ENCODE measurements around the gene DYNC1H1.
"Not testable (repeated sequence)": the region's sequence is repeated elsewhere in the genome, so short reads cannot be mapped to it uniquely, and the experiment has no call there.

DYNC1H1 gene

GRCh38 chr14:102043251-102044025, 79.1 kb downstream of the DYNC1H1 start:
- DNase-seq = no peak

- DNase-seq = no peak
Observed at GRCh38 chr14:102044566-102044965, 80.2 kb downstream of the DYNC1H1 start.

- peak; percentile 91 for DNase-seq
Observed at GRCh38 chr14:102046337-102047278, 82.2 kb downstream of the DYNC1H1 start.

GRCh38 chr14:102047808-102048540, 83.6 kb downstream of the DYNC1H1 start:
- DNase-seq = no peak

- DNase-seq = no peak
Observed at GRCh38 chr14:102049258-102050025, 85.1 kb downstream of the DYNC1H1 start.

- no peak for DNase-seq
Observed at GRCh38 chr14:102050026-102050405, 85.6 kb downstream of the DYNC1H1 start.

- no peak for DNase-seq
Observed at GRCh38 chr14:102050625-102051024, 86.3 kb downstream of the DYNC1H1 start.

- DNase-seq = no peak
Observed at GRCh38 chr14:102052522-102052921, 88.1 kb downstream of the DYNC1H1 start.

- no peak for DNase-seq
Observed at GRCh38 chr14:102055181-102055901, 91.0 kb downstream of the DYNC1H1 start.

- no peak for DNase-seq
Observed at GRCh38 chr14:102056694-102057442, 92.5 kb downstream of the DYNC1H1 start.

- DNase-seq = no peak
Observed at GRCh38 chr14:102057480-102058114, 93.2 kb downstream of the DYNC1H1 start.

GRCh38 chr14:102058146-102058545, 93.8 kb downstream of the DYNC1H1 start:
- DNase-seq = no peak

GRCh38 chr14:102058961-102059360, 94.6 kb downstream of the DYNC1H1 start:
- no peak for DNase-seq

GRCh38 chr14:102063109-102063807, 98.9 kb downstream of the DYNC1H1 start:
- DNase-seq = peak; percentile 87

GRCh38 chr14:102063808-102064429, 99.5 kb downstream of the DYNC1H1 start:
- DNase-seq = peak; percentile 15

GRCh38 chr14:102064590-102064989, 100.2 kb downstream of the DYNC1H1 start:
- DNase-seq = not testable (repeated sequence)

- no peak for DNase-seq
Observed at GRCh38 chr14:102066041-102066451, 101.7 kb downstream of the DYNC1H1 start.

- DNase-seq = no peak
Observed at GRCh38 chr14:102071283-102071998, 107.1 kb downstream of the DYNC1H1 start.

Measured in DMS79 treated with DMSO at 0.1 percent for 48 hours (cell line).